ENCODE results near the gene EVA1C.

DNA sequence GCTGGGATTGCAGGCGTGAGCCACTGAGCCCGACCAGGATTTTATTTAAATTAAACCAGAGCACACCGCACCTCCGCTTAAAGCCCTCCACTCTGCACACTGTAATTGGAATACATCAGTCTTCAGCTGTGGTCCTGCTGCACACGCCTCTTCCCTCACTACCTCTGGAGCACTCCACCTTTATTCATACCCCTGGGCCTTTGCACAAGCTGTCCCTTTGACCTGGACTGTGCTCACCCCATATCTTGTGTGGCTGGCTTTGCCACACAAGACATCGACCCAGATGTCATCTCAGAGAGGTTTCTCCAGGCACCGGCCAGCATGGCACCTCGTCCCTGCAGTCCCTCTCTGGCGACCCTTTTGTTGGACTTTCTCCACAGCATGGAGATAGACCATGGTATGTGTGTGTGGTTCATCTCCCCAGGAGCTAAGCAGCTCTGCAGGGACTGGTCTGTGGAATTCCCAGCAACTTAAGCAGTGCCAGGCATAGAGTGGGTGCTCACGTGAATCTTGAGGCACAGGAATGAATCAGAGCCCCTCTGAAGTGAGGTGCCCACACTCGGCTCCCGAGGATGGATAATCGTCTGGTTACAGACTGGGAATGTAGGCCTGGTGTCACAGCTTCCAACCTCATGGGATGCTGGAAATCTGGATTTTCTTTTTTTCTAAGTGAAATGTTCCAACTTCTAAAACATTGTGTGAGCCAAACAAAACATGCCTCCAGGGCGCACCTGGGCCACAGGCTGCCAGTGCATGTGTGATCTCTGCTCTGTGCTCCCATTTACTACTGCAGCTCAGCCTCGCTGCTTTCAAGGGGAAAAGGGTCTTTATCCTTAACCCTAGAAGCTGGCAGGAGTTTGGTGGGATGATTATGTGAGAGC, 61.9 kb downstream of the EVA1C start:
- TF ChIP-seq, protein P1, sequence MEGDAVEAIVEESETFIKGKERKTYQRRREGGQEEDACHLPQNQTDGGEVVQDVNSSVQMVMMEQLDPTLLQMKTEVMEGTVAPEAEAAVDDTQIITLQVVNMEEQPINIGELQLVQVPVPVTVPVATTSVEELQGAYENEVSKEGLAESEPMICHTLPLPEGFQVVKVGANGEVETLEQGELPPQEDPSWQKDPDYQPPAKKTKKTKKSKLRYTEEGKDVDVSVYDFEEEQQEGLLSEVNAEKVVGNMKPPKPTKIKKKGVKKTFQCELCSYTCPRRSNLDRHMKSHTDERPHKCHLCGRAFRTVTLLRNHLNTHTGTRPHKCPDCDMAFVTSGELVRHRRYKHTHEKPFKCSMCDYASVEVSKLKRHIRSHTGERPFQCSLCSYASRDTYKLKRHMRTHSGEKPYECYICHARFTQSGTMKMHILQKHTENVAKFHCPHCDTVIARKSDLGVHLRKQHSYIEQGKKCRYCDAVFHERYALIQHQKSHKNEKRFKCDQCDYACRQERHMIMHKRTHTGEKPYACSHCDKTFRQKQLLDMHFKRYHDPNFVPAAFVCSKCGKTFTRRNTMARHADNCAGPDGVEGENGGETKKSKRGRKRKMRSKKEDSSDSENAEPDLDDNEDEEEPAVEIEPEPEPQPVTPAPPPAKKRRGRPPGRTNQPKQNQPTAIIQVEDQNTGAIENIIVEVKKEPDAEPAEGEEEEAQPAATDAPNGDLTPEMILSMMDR (IDR thresholded peaks at IDR 0.05): no peak
- no peak for TF ChIP-seq EZH2 (IDR thresholded peaks at IDR 0.05; ENCODE audit: borderline replicate concordance, insufficient read depth, low read depth, low read length, poor library complexity, severe bottlenecking)
